CD4-positive, alpha-beta T cell treated with Interleukin-15 for 4 hours (primary cell): Measurements from ENCODE around the gene COX5A.

Experiments
- DNase-seq: peaks from one replicate; pipeline ENCODE4 v3.0.0-alpha.2; 2020; ENCODE audit warnings: low spot score

The COX5A gene

GRCh38 chr15:74937590-74938371 is at the start of gene COX5A:
TSS of gene COX5A (minus strand) at chr15:74938073. CDS start at chr15:74938014, 59 bp downstream.
- DNase-seq, result peak; percentile 92

GRCh38 chr15:74983725-74984231 is 45.9 kb upstream of the COX5A start:
- no peak for DNase-seq

- DNase-seq, result no peak
Observed at GRCh38 chr15:74982183-74982582, 44.3 kb upstream of the COX5A start.

- DNase-seq, result no peak
Observed at GRCh38 chr15:74978503-74978902, 40.6 kb upstream of the COX5A start.

- no peak for DNase-seq
Observed at GRCh38 chr15:74978077-74978476, 40.2 kb upstream of the COX5A start.

- DNase-seq, result no peak
Observed at GRCh38 chr15:74977599-74977998, 39.7 kb upstream of the COX5A start.

GRCh38 chr15:74976159-74976558 is 38.3 kb upstream of the COX5A start:
- no peak for DNase-seq

GRCh38 chr15:74967670-74968069 is 29.8 kb upstream of the COX5A start:
- no peak for DNase-seq

- DNase-seq, result no peak
Observed at GRCh38 chr15:74964794-74965193, 26.9 kb upstream of the COX5A start.

GRCh38 chr15:74963213-74963612 is 25.3 kb upstream of the COX5A start:
- no peak for DNase-seq

GRCh38 chr15:74962671-74963070 is 24.8 kb upstream of the COX5A start:
- no peak for DNase-seq

- no peak for DNase-seq
Observed at GRCh38 chr15:74962219-74962618, 24.3 kb upstream of the COX5A start.

GRCh38 chr15:74961616-74962015 is 23.7 kb upstream of the COX5A start:
- DNase-seq, result no peak

- DNase-seq, result no peak
Observed at GRCh38 chr15:74960995-74961588, 23.2 kb upstream of the COX5A start.

GRCh38 chr15:74960286-74960685 is 22.4 kb upstream of the COX5A start:
- DNase-seq, result no peak

- no peak for DNase-seq
Observed at GRCh38 chr15:74959586-74959939, 21.7 kb upstream of the COX5A start.

GRCh38 chr15:74958908-74959585 is 21.2 kb upstream of the COX5A start:
- no peak for DNase-seq

- DNase-seq, result no peak
Observed at GRCh38 chr15:74958320-74958907, 20.5 kb upstream of the COX5A start.

- DNase-seq, result no peak
Observed at GRCh38 chr15:74957476-74958035, 19.7 kb upstream of the COX5A start.

GRCh38 chr15:74956648-74957475 is 19.0 kb upstream of the COX5A start, which contains the start of gene RPP25:
TSS of gene RPP25 (minus strand) at chr15:74956772. CDS start at chr15:74956583, 189 bp downstream.
- peak; percentile 54 for DNase-seq
